AG04449 (cell line): ENCODE data around the gene PARP15.

ENCODE experiments used
- CTCF ChIA-PET: fragments of 350-600 bp; formaldehyde crosslinking; extraction: SDS; loops from one replicate; lab custom pipeline; 2021; ENCODE audit warnings: antibody characterized with exemption; lab: Yijun Ruan, JAX
- POLR2A ChIA-PET: fragments of 400-600, 350-600 bp; formaldehyde crosslinking; extraction: SDS; loops from one replicate; lab custom pipeline; 2020; ENCODE audit warnings: antibody characterized with exemption, inconsistent platforms; lab: Yijun Ruan, JAX
- DNase-seq: peaks from one replicate; pipeline ENCODE4 v3.0.0-alpha.2; 2010; ENCODE audit warnings: low read depth, low spot score
- H3K4me3 ChIP-seq: 2 replicates; pipeline ENCODE4 v1.5.1; 2011; ENCODE audit warnings: low read depth, mild to moderate bottlenecking, control low read depth, low read length
- CTCF ChIP-seq: IDR thresholded peaks from one replicate; pipeline ENCODE4 v1.5.1; 2011; ENCODE audit warnings: mild to moderate bottlenecking, moderate library complexity, low read length, control low read depth, inconsistent platforms; ENCODE audit not compliant: insufficient read depth; ENCODE audit errors: missing control alignments

The PARP15 gene

GRCh38 chr3:122538956-122539490 is 38.4 kb upstream of the PARP15 start:
- no peak for TF ChIP-seq CTCF
- ChIA-PET POLR2A (no interaction called here), CTCF (interaction anchor here (0.5 kb wide), 1 partner anchor 15 kb away, joined by 3 read pairs; no protein-coding TSS in a partner anchor)
- no peak overlapping the region for H3K4me3 ChIP-seq
- no peak for DNase-seq

- ChIA-PET CTCF (interaction anchor here (1.0 to 1.4 kb wide), 2 partner anchors 14 to 133 kb away, joined by 3 to 5 read pairs; no protein-coding TSS in a partner anchor), POLR2A (no interaction called here)
Observed at GRCh38 chr3:122546151-122546550, 31.3 kb upstream of the PARP15 start.

GRCh38 chr3:122548076-122548475 is 29.4 kb upstream of the PARP15 start:
- ChIA-PET POLR2A (interaction anchor here (1.4 kb wide), 1 partner anchor 14 kb away, joined by 4 read pairs; no protein-coding TSS in a partner anchor), CTCF (interaction anchor here (1.1 to 1.5 kb wide), 2 partner anchors 131 to 155 kb away, joined by 3 to 4 read pairs; no protein-coding TSS in a partner anchor)
- DNase-seq: no peak

More at GRCh38 chr3:122546151-122546550, 31.3 kb upstream of the PARP15 start:
- H3K4me3 ChIP-seq: no peak overlapping the region
- DNase-seq: no peak
- TF ChIP-seq CTCF: no peak

GRCh38 chr3:122548619-122549018 is 28.8 kb upstream of the PARP15 start:
- POLR2A ChIA-PET: interaction anchor here (1.4 kb wide), 1 partner anchor 15 kb away, joined by 4 read pairs; no protein-coding TSS in a partner anchor
- TF ChIP-seq CTCF: no peak
- DNase-seq: no peak
- no peak overlapping the region for H3K4me3 ChIP-seq
- CTCF ChIA-PET: interaction anchor here (0.7 to 1.7 kb wide), 4 partner anchors 12 to 156 kb away, joined by 3 to 5 read pairs (median 4); no protein-coding TSS in a partner anchor

More at GRCh38 chr3:122548076-122548475, 29.4 kb upstream of the PARP15 start:
- H3K4me3 ChIP-seq: no peak overlapping the region
- TF ChIP-seq CTCF: no peak

- CTCF ChIA-PET: interaction anchor here (0.8 kb wide), 1 partner anchor 11 kb away, joined by 3 read pairs; the partner anchor contains the start of genes DTX3L and PARP9
- TF ChIP-seq CTCF: no peak
- POLR2A ChIA-PET: no interaction called here
- no peak overlapping the region for H3K4me3 ChIP-seq
- DNase-seq: no peak
Observed at GRCh38 chr3:122553171-122553570, 24.3 kb upstream of the PARP15 start.

GRCh38 chr3:122555275-122556071 is 22.0 kb upstream of the PARP15 start:
- no peak for TF ChIP-seq CTCF
- CTCF ChIA-PET: interaction anchor here (0.7 to 12.1 kb wide), 2 partner anchors 74 to 123 kb away, joined by 3 to 181 read pairs; partner anchors contain the start of gene PARP14
- DNase-seq: no peak
- POLR2A ChIA-PET: no interaction called here
- H3K4me3 ChIP-seq: no peak overlapping the region
